ENCODE measurements around the gene DTD2. TPM values are rescaled to one million over a fixed set of nuclear protein-coding genes. Genes with fewer than 3 reads are reported as not detected.

DTD2 gene
- total RNA-seq, 1 donor from 2014 or later, result 10.3 TPM

GRCh38 chr14:31425905-31426304 is 31.4 kb downstream of the DTD2 start:
- Mint-ChIP-seq H3K27me3 (ENCODE audit: unreplicated experiment) (no peaks in the 10 kb centered on the region), H3K4me1 (ENCODE audit: low read depth, unreplicated experiment) (no peaks in the 10 kb centered on the region), H3K36me3 (ENCODE audit: unreplicated experiment) (no peaks in the 10 kb centered on the region), H3K9me3 (ENCODE audit: unreplicated experiment) (no peaks in the 10 kb centered on the region), H3K27ac (ENCODE audit: unreplicated experiment) (no peak overlapping the region), H3K4me3 (ENCODE audit: unreplicated experiment) (no peak overlapping the region)
- TF ChIP-seq CTCF (IDR thresholded peaks at IDR 0.05; ENCODE audit: partially characterized antibody, unreplicated experiment), result no peak
- DNase-seq, result no peak

GRCh38 chr14:31421200-31421599 is 36.1 kb downstream of the DTD2 start:
- no peak for DNase-seq
- H3K4me3 Mint-ChIP-seq (ENCODE audit: unreplicated experiment), result peak overlapping the region; percentile 74
- H3K36me3 Mint-ChIP-seq (ENCODE audit: unreplicated experiment), result no peaks in the 10 kb centered on the region
- no peaks in the 10 kb centered on the region for H3K9me3 Mint-ChIP-seq (ENCODE audit: unreplicated experiment)
- H3K4me1 Mint-ChIP-seq (ENCODE audit: low read depth, unreplicated experiment), result peaks cover 5% of the 10 kb centered on the region
- H3K27me3 Mint-ChIP-seq (ENCODE audit: unreplicated experiment), result no peaks in the 10 kb centered on the region
- H3K27ac Mint-ChIP-seq (ENCODE audit: unreplicated experiment), result no peak overlapping the region
- TF ChIP-seq CTCF (IDR thresholded peaks at IDR 0.05; ENCODE audit: partially characterized antibody, unreplicated experiment), result no peak

DNA sequence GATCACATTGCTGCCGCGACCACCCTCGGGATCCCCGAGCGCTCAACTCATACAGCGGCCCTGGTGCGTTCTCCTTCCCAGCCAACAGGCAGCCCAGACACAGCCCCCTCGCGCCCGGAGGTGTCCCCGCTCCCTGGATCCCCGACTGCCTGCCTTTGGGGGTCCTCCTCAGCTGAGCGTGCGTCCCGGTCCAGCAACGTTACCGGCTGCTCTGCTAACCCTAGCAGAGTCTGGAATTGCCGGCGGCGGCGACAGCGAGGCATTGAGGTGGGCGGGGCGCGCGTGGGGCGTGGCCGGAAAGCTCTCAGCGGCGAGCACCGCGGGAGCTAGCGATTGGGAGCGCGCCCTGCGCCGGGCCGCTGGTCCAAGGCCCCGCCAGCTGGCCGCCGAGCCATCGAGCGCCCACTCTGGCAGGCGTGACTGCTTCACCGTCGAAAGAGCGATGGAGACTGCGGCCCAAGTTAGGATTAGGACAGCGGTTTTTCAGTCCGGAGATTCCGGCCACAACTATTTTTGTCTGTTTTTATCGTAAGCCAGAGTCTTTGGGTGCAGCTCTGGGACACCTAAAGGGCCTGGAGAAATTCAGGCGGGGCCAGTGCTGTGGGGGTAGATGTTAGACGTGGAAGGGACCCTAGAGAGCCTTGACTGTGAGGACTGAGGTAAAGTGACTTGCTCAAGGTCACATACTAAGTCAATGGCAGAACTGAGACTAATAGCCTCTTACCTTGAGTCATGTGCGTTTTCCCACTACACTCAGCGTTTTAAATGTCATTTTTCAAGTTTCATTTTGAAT is 36.8 kb downstream of the DTD2 start, which contains the start of gene HEATR5A:
Gene HEATR5A, minus strand, starts transcription at position 232 of the 793 bp plus-strand sequence. CDS start 17,575 bp downstream, outside the sequence.
- Mint-ChIP-seq H3K4me1 (ENCODE audit: low read depth, unreplicated experiment) (peaks cover 5% of the 10 kb centered on the region), H3K9me3 (ENCODE audit: unreplicated experiment) (no peaks in the 10 kb centered on the region), H3K27me3 (ENCODE audit: unreplicated experiment) (no peaks in the 10 kb centered on the region), H3K36me3 (ENCODE audit: unreplicated experiment) (no peaks in the 10 kb centered on the region), H3K4me3 (ENCODE audit: unreplicated experiment) (peak within 1 kb of the TSS; percentile 91), H3K27ac (ENCODE audit: unreplicated experiment) (peak within 1 kb of the TSS; percentile 64)
- DNase-seq, result peak; percentile 99
- TF ChIP-seq CTCF (IDR thresholded peaks at IDR 0.05; ENCODE audit: partially characterized antibody, unreplicated experiment), result no peak

DNA sequence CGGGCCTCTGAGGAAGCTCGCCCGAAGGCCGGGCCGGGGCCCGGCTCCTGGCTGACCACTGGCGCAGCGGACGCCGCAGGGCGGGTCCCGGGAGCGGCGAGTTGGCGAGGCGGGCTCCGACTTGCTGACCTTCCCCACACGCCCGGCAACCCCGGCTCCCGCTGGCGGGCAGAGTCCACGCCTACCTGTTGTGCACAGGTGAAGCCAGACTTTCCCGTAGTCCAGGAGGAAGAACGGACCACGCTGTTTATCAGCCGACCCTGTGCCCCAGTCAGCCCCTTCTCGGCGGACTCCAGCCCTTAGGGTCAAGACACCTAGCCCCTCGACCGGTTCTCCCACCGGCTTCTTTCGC is 37.4 kb downstream of the DTD2 start:
- H3K27ac Mint-ChIP-seq (ENCODE audit: unreplicated experiment), result peak overlapping the region; percentile 38
- no peaks in the 10 kb centered on the region for H3K27me3 Mint-ChIP-seq (ENCODE audit: unreplicated experiment)
- peak overlapping the region; percentile 91 for H3K4me3 Mint-ChIP-seq (ENCODE audit: unreplicated experiment)
- peak; percentile 68 for DNase-seq
- peaks cover 7% of the 10 kb centered on the region for H3K4me1 Mint-ChIP-seq (ENCODE audit: low read depth, unreplicated experiment)
- H3K9me3 Mint-ChIP-seq (ENCODE audit: unreplicated experiment), result no peaks in the 10 kb centered on the region
- no peaks in the 10 kb centered on the region for H3K36me3 Mint-ChIP-seq (ENCODE audit: unreplicated experiment)
- no peak for TF ChIP-seq CTCF (IDR thresholded peaks at IDR 0.05; ENCODE audit: partially characterized antibody, unreplicated experiment)
